Measurements from ENCODE around the gene ZCCHC2.

The ZCCHC2 gene

DNA sequence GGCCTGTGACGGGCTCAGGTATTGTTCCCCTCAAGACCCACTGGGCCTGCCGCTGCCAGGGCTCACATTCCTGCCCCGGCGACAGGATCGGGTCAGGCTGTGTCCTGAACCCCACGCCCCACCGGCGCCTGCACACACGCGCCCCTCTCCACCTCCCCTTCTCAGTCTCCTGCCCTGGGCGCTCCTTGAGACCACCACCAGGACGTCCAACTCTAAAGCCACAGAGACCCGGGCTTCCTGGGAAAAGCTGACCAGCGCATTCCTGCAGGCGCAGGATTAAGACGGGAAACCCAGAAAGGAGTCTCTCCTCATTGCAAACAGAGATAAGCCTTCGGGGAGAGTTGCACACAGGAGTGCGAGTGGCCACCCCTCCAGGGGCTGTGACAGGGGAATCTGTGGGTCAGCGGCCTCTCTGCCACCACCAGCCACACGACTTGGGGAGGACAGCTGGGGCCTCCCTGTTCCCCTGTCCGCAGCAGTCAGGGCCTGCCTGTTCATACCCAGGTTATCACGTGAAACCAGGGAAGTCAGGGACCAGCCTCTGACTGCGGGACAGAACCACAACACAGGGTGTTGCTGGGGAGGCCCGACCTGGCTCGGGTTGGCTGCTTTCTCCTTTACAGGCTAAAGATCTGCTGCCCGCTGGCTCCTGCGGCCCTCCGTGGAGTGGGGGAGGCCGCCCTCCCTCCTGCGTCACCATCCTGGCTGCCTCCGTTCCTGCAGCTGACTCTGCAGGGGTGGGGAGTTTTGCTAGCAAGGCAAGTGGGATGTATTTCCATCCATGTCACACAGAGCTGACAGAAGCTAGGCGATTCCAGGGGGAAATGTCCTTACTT is 88.8 kb downstream of the ZCCHC2 start:
- no peak for DNase-seq

DNA sequence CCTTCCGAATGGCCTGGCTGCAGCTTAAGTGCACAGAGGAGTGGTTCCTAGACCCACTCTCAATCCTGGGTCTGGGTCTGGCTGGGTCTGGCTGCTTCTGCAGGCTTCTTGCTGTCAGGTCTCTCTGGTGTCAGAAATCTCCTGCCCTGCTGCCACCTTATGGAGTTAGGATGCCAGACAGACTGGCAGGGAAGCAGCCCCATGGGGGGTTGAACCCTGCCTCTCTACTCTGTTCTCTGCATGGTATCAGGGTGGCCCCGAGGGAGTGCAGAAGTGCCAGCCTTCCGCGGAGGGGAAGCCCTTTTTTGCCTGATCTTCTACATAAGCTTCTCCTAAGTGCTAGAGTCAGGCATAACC is 89.4 kb downstream of the ZCCHC2 start:
- DNase-seq = no peak

DNA sequence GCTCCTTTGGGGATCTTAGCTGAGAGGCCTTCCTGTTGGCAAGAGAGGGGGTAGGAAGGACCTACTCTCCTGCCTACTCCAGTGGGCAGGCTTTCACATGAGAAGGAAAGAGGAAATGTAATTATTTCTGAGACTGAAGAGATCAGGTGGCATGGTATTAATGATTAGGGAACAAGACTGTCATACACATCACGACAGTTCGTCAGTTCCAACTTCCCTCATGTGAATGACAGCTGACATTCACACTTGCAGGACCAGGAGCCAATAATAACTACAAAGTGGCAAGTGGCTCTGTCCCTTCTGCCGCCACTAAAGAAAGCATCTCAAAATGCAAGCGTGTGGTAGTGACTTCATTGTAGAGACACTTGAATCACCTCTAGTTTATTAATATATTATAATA is 90.0 kb downstream of the ZCCHC2 start:
- no peak for DNase-seq

DNA sequence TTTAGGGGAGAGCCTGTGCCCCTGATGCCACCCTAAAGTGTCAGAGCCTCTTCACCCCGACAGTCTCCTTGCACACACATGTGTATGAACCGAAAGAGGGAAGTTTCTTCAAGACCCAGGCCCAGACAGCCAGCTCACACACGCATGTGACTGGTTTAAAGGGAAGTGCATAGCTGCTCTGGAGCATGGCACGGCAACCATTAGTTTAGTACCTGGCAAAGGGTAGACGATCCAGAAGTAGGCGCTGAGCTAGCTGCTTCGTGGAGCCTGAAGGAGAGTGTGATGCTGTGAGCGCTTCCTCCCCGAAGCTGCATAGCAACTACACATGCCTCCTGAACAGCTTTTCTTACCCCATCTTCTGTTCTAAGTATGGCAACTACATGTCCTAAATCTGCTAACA is 91.7 kb downstream of the ZCCHC2 start:
- no peak for DNase-seq

DNA sequence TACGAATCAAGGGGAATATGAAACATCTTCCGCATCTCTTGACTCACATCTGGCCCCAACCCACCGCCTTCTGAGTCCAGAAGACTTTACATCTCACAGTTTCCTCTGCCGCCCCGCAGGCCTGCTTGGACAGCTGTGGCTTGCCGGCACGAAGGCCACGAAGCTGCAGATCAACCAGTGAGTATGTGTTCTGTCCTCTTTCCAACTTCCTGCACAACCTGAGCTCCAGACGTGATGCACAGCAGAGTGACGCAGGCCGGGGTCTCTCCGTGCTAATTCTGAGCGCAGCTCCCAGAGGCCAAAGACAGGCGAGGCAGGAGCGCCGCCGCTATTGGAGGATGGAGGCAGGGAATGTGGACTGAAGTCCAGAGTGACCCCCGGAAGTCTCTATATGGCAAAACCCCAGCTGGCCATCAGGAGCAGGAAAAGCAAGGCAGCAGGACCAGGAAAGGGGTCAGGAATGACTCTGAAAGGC is 93.5 kb downstream of the ZCCHC2 start:
- no peak for DNase-seq

DNA sequence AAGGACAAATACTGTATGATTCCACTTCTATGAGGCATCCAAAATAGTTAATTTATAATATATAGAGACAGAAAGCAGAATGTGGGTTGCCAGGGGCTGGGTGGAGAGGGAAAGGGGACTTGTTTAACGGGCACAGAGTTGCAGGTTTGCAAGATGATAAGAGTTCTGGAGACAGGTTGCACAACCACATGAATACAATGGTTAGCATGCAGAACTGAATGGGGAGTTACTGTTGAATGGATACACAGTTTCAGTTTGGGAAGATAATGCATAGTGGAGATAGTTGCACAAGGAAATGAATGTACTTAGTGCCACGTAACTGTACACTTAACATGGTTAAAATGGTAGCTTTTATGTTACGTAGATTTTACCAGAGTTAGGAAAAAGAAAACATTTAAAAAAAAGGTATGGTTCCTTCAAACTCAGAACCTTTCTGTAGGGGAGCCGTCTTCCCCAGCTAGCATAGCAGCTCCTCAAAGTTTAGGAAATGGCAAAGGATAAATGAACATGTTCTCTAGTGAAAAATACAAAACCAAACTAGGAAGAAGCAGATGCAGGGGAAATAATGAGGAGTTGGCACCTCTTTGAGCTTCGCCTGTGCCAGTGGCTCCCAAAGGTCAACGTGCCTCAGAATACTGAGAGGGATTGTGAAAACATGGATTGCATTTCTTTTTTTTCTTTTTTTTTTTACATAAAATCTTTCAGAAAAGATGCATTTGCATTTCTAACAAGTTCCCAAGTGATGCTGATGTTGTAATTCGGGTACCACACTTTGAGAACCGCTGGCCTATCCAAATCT is 95.2 kb downstream of the ZCCHC2 start:
- DNase-seq = no peak

DNA sequence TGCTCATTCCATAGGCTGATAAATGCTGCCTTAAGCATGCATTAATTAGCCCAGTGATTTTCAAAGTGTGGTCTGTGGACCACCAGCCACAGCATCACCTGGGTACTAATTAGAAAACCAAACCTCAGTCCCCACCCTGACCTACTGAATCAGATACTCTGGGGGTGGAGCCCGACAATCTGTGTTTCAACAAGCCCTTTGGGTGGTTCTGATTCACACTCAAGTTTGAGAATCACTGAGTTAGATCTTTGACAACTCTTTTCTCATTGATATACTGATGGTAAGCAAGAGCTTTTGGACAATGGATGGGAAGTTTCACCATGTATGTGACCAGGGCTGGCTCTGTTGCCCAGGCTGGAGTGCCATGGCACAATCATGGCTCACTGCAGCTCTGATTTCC is 95.9 kb downstream of the ZCCHC2 start:
- no peak for DNase-seq

- no peak for DNase-seq
Measured at GRCh38 chr18:62621546-62621945, 98.7 kb downstream of the ZCCHC2 start.

DNA sequence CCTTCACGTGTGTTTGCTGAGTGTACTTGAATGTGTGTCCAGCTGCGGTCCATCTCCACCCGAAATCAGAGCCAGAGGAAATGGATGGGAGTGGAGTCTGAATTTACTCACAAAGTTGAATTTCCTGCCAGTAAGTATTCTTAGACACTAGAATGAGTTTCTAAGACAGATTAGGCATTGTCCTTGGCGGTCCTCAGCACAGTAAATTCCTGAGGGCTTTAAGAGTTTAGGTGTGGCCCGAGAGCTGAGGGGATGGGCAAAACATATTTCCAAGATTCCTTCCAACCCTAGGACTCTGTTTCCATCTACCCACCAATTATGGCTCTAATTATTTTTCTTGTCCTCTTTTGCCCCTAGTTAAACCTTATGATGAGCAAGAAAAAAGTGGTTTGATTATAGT is 102.2 kb downstream of the ZCCHC2 start:
- DNase-seq = no peak
